K562 (cell line): ENCODE results near the gene EPB42. TPM values are rescaled to one million over a fixed set of nuclear protein-coding genes. Genes with fewer than 3 reads are reported as not detected.

Source experiments
- ATAC-seq: fragments of 200-7000 bp; cut with Tn5 transposase; 3 replicates; pipeline ENCODE4 v1.9.1; 2020; ENCODE audit warnings: moderate library complexity
- BruUV-seq: library from RNA; stranded (reverse); fragments of 400-500 nt; replicated peaks from 2 replicates; lab custom pipeline; 2021; lab: Mats Ljungman, UMichigan
- CTCF ChIA-PET: fragments of 300-600 bp; formaldehyde crosslinking; extraction: SDS; loops from one replicate; lab custom pipeline; 2021; ENCODE audit warnings: low intra/inter-chr PET ratio; lab: Yijun Ruan, JAX
- POLR2A ChIA-PET: fragments of 300-600, 350-650 bp; sonication (Branson Sonifier 250); formaldehyde crosslinking; extraction: SDS; loops from one replicate; lab custom pipeline; 2021; ENCODE audit warnings: antibody characterized with exemption, inconsistent platforms; lab: Yijun Ruan, JAX
- DNase-seq, 4 experiments: peaks; one replicate each; pipeline versions ENCODE4 v3.0.0 to v3.0.0-alpha.2; 2011 to 2018; ENCODE audit warnings: low spot score in 3 of 4, mixed read lengths in 3 of 4; ENCODE audit errors: extremely low read depth in 1 of 4
- FAIRE-seq: peaks from 2 replicates; lab custom pipeline; 2011; peaks lifted over from hg19 to GRCh38; lab: Jason Lieb, UNC
- H2AFZ ChIP-seq: 2 replicates; pipeline ENCODE4 v1.6.0; 2011; ENCODE audit warnings: low read depth, low read length, control low read depth, inconsistent platforms
- H3K27ac ChIP-seq: fragments of 200-600 bp; 3 replicates; pipeline ENCODE4 v1.8.0; 2011; ENCODE audit warnings: low read depth, mild to moderate bottlenecking, control low read depth, inconsistent platforms, low read length, moderate library complexity, mixed read lengths; ENCODE audit errors: extremely low read depth
- H3K27me3 ChIP-seq, 2 experiments: fragments of 300-600 bp in 1 of 2; 2 replicates in 1 of 2; 3 replicates in 1 of 2; pipeline versions ENCODE4 v1.6.0 to v1.8.0; 2011; ENCODE audit warnings: inconsistent platforms in 2 of 2, low read length in 2 of 2, mild to moderate bottlenecking in 1 of 2, mixed read lengths in 1 of 2, moderate library complexity in 1 of 2; ENCODE audit not compliant: control insufficient read depth in 2 of 2, insufficient read depth in 2 of 2
- H3K36me3 ChIP-seq: fragments of 300-600 bp; 3 replicates; pipeline ENCODE4 v1.8.0; 2011; ENCODE audit warnings: mild to moderate bottlenecking, low read length, inconsistent platforms; ENCODE audit not compliant: control insufficient read depth, insufficient read depth
- H3K4me1 ChIP-seq, 2 experiments: fragments of 200-600 bp in 1 of 2; replicated peaks in 1 of 2; 2 replicates in 1 of 2; 3 replicates in 1 of 2; pipeline versions ENCODE4 v1.5.1 to v1.8.0; 2011; ENCODE audit warnings: inconsistent platforms in 2 of 2, low read length in 2 of 2, mild to moderate bottlenecking in 1 of 2, mixed read lengths in 1 of 2, moderate library complexity in 1 of 2; ENCODE audit not compliant: control insufficient read depth in 2 of 2, insufficient read depth in 2 of 2
- H3K4me2 ChIP-seq: 2 replicates; pipeline ENCODE4 v1.6.1; 2011; ENCODE audit warnings: low read length, control low read depth, inconsistent platforms, mixed read lengths; ENCODE audit not compliant: insufficient read depth
- H3K4me3 ChIP-seq: fragments of 200-600 bp; sonication (generic), shearing (Covaris generic); 2 replicates; pipeline ENCODE4 v1.5.1; 2016; ENCODE audit warnings: control low read depth, inconsistent platforms
- H3K79me2 ChIP-seq: fragments of 200-600 bp; 3 replicates; pipeline ENCODE4 v1.8.0; 2011; ENCODE audit warnings: low read length, inconsistent platforms; ENCODE audit not compliant: control insufficient read depth, insufficient read depth
- H3K9ac ChIP-seq, 2 experiments: 2 replicates each; pipeline versions ENCODE4 v1.6.0 to v1.6.1; 2011; ENCODE audit warnings: low read depth in 2 of 2, low read length in 2 of 2, control low read depth in 1 of 2, inconsistent platforms in 1 of 2, mild to moderate bottlenecking in 1 of 2, mixed read lengths in 1 of 2; ENCODE audit not compliant: insufficient read depth in 1 of 2
- H3K9me1 ChIP-seq: one replicate; pipeline ENCODE4 v1.6.0; 2011; ENCODE audit warnings: inconsistent platforms, mild to moderate bottlenecking, low read length, moderate library complexity; ENCODE audit not compliant: control insufficient read depth, insufficient read depth
- H3K9me3 ChIP-seq: replicated peaks from 2 replicates; pipeline ENCODE4 v1.5.1; 2011; ENCODE audit warnings: low read depth, low read length, inconsistent platforms; ENCODE audit not compliant: control insufficient read depth, insufficient read depth
- H4K20me1 ChIP-seq: replicated peaks from 2 replicates; pipeline ENCODE4 v1.6.1; 2011; ENCODE audit warnings: low read length, inconsistent platforms, mixed read lengths; ENCODE audit not compliant: control insufficient read depth, insufficient read depth
- BRD4 ChIP-seq: fragments of 200-600 bp; sonication (generic); IDR thresholded peaks from 2 replicates; pipeline ENCODE4 v1.6.1; 2017; ENCODE audit warnings: inconsistent platforms
- HES1 ChIP-seq: fragments of 450-650 bp; IDR thresholded peaks from 2 replicates; pipeline ENCODE4 v1.6.1; 2016; ENCODE audit warnings: low read depth, mild to moderate bottlenecking, moderate library complexity
- MAFG ChIP-seq: fragments of 450-650 bp; conservative IDR thresholded peaks from 2 replicates; pipeline ENCODE4 v1.6.1; 2016; ENCODE audit warnings: missing genetic modification characterization, missing compliant biosample characterization
- MEIS2 ChIP-seq: fragments of 450-650 bp; IDR thresholded peaks from 2 replicates; pipeline ENCODE4 v1.6.1; 2014; ENCODE audit warnings: mild to moderate bottlenecking; ENCODE audit not compliant: partially characterized antibody
- MLX ChIP-seq, 2 experiments: fragments of 450-650 bp in 1 of 2; sonication (generic) in 1 of 2; formaldehyde crosslinking; conservative IDR thresholded peaks; 2 replicates each; pipeline versions ENCODE4 v1.4.0 to v1.8.1; 2020 to 2022; ENCODE audit warnings: mild to moderate bottlenecking in 1 of 2, missing genetic modification reagents in 1 of 2
- OTX1 ChIP-seq: fragments of 450-650 bp; formaldehyde crosslinking; IDR thresholded peaks from 2 replicates; pipeline ENCODE4 v1.4.0; 2022; ENCODE audit warnings: mild to moderate bottlenecking
- RUNX1 ChIP-seq: sonication (generic); IDR thresholded peaks from 2 replicates; pipeline ENCODE4 v1.6.1; 2016; ENCODE audit warnings: antibody characterized with exemption, low read depth
- SRSF1 ChIP-seq: fragments of 200-400 bp; formaldehyde crosslinking; IDR thresholded peaks from 2 replicates; pipeline ENCODE4 v1.6.1; 2017; ENCODE audit warnings: mild to moderate bottlenecking, low read depth, low read length, moderate library complexity
- SRSF3 ChIP-seq: fragments of 200-400 bp; formaldehyde crosslinking; IDR thresholded peaks from 2 replicates; pipeline ENCODE4 v1.6.1; 2016; ENCODE audit warnings: mild to moderate bottlenecking, low read length, moderate library complexity; ENCODE audit not compliant: insufficient read depth
- STAT6 ChIP-seq: sonication (generic); formaldehyde crosslinking; IDR thresholded peaks from 2 replicates; pipeline ENCODE4 v1.8.1; 2023; ENCODE audit warnings: mild to moderate bottlenecking, missing genetic modification reagents
- TCF7 ChIP-seq: sonication (generic); IDR thresholded peaks from 2 replicates; pipeline ENCODE4 v1.6.1; 2016; ENCODE audit warnings: antibody characterized with exemption, borderline replicate concordance
- TGIF2 ChIP-seq: sonication (generic); formaldehyde crosslinking; IDR thresholded peaks from 2 replicates; pipeline ENCODE4 v1.8.1; 2022; ENCODE audit warnings: mild to moderate bottlenecking, missing genetic modification reagents, moderate library complexity
- THRB ChIP-seq: fragments of 450-650 bp; formaldehyde crosslinking; conservative IDR thresholded peaks from 2 replicates; pipeline ENCODE4 v1.4.0; 2022; ENCODE audit warnings: mild to moderate bottlenecking, missing genetic modification characterization
- WHSC1 ChIP-seq: IDR thresholded peaks from one replicate; pipeline ENCODE4 v1.6.1; 2012; ENCODE audit warnings: low read length, control low read depth, inconsistent platforms
- ZNF408 ChIP-seq: fragments of 250-450 bp; sonication (Bioruptor Pico); IDR thresholded peaks from 2 replicates; pipeline ENCODE4 v1.4.0; 2020; ENCODE audit warnings: low read depth, mild to moderate bottlenecking, moderate library complexity
- ZNF511 ChIP-seq: sonication (generic); formaldehyde crosslinking; IDR thresholded peaks from 2 replicates; pipeline ENCODE4 v1.8.0; 2022; ENCODE audit warnings: mild to moderate bottlenecking, missing genetic modification reagents
- WGBS: fragments of 100-300 bp; shearing (Covaris generic); methylation state at CpG from one replicate; pipeline ENCODE4 v1.1.6; 2016; ENCODE audit warnings: low coverage, mixed read lengths; ENCODE audit not compliant: insufficient coverage; ENCODE audit errors: missing lambda C conversion rate; 5-methylcytosine and 5-hydroxymethylcytosine counted together
- in situ Hi-C: fragments of 300-500 bp; cut with MboI; formaldehyde crosslinking; loops from 4 replicates; pipeline ENCODE4 v1.15.0; 2018; ENCODE audit warnings: inconsistent platforms, mixed read lengths
- intact Hi-C: fragments of 100-400 bp; cut with micrococcal nuclease; formaldehyde crosslinking; loops from 2 replicates; pipeline ENCODE4 v1.14.2; 2022
- polyA plus RNA-seq, 8 experiments: library from polyadenylated mRNA; depleted of rRNA in 4 of 8; stranded (reverse) in 5 of 8; unstranded in 3 of 8; fragments of >200 nt; fragmentation: Nextera tagmentation in 2 of 8; fragmentation: Illumina TruSeq in 1 of 8; extraction: Ambion mirVana in 2 of 8; extraction: Trizol in 1 of 8; gene quantifications; 2 replicates each; pipeline versions ENCODE4 v1.2.1 to v1.2.3, GENCODE V29; 2011 to 2014; ENCODE audit warnings: inconsistent platforms in 1 of 8, missing spikeins in 1 of 8
- total RNA-seq, 7 experiments: library from RNA; depleted of rRNA in 6 of 7; stranded (reverse); fragments of >200 nt in 6 of 7; fragmentation: Illumina TruSeq in 2 of 7; extraction: Trizol in 2 of 7; gene quantifications; 2 replicates each; pipeline versions ENCODE4 v1.2.1 to v1.2.3, GENCODE V29; 2011 to 2021; ENCODE audit warnings: low replicate concordance in 1 of 7

The EPB42 gene
- total and polyA plus RNA-seq, 9 of the 15 experiments (the other 6 are each of a cell fraction or from before 2014, with no cell fraction given): 0.38 to 2.3 (median 1.4) TPM

GRCh38 chr15:43220991-43221403 lies at the start of gene EPB42 (continued):
- TF ChIP-seq STAT6 (CRISPR knock-in tag): no peak
- no peak for TF ChIP-seq RUNX1
- TF ChIP-seq TGIF2: no peak
- TF ChIP-seq ZNF511 (CRISPR knock-in tag): no peak
- TF ChIP-seq BRD4: no peak
- TF ChIP-seq MAFG (tag): no peak
- TF ChIP-seq SRSF1: no peak
- no peak for TF ChIP-seq WHSC1

GRCh38 chr15:43270113-43270665 lies 49.4 kb upstream of the EPB42 start:
- FAIRE-seq: no peak
- no TSS peak for BruUV-seq
- POLR2A ChIA-PET: interaction anchor here (0.5 to 0.6 kb wide), 3 partner anchors 40 to 462 kb away, joined by 3 read pairs; no protein-coding TSS in a partner anchor
- no peak for TF ChIP-seq OTX1
- no peak for TF ChIP-seq MLX (CRISPR knock-in tag; conservative IDR thresholded peaks at IDR 0.05)
- TF ChIP-seq THRB (CRISPR knock-in tag): no peak
- no peak for TF ChIP-seq ZNF408 (CRISPR knock-in tag)
- no peak for TF ChIP-seq SRSF3
- TF ChIP-seq HES1: no peak
- no peak for TF ChIP-seq MEIS2
- no peak for TF ChIP-seq TCF7

More at GRCh38 chr15:43270113-43270665, 49.4 kb upstream of the EPB42 start:
- H3K4me2 ChIP-seq: no peak overlapping the region
- H3K9me1 ChIP-seq: no peaks in the 10 kb centered on the region
- H3K9ac ChIP-seq: peak overlapping the region in 1 of 2 experiments; percentile 48; a peak in 1 of 4 replicates
- in situ Hi-C loops (loop anchor here (10.0 kb wide), 1 partner anchor 555 kb away; no protein-coding TSS in a partner anchor), intact Hi-C loops (no loop called here)
- H3K9me3 ChIP-seq: no peaks in the 10 kb centered on the region
- peaks cover 0 to 7% of the 10 kb centered on the region in 2 experiments; a peak in 1 of 5 replicates for H3K4me1 ChIP-seq
- H3K36me3 ChIP-seq: no peaks in the 10 kb centered on the region
- no peaks in the 10 kb centered on the region for H3K79me2 ChIP-seq
- CTCF ChIA-PET: no interaction called here
- ATAC-seq: no peak
- no peaks in the 10 kb centered on the region for H4K20me1 ChIP-seq
- no peak overlapping the region for H3K4me3 ChIP-seq
- no peak overlapping the region for H2AFZ ChIP-seq
- H3K27me3 ChIP-seq: peaks cover 21 to 41% of the 10 kb centered on the region in 2 experiments; a peak in 4 of 5 replicates
- WGBS: 10% methylated on average over 5 of the region's 5 CpGs
- H3K27ac ChIP-seq: no peak overlapping the region
- DNase-seq: no peak
